ENCODE measurements around the gene AKT2. TPM values are rescaled to one million over a fixed set of nuclear protein-coding genes. Genes with fewer than 3 reads are reported as not detected.

Gene AKT2
- polyA plus RNA-seq, 2 of the 4 experiments (the other 2 are of a cell fraction): 136 to 159 TPM

DNA sequence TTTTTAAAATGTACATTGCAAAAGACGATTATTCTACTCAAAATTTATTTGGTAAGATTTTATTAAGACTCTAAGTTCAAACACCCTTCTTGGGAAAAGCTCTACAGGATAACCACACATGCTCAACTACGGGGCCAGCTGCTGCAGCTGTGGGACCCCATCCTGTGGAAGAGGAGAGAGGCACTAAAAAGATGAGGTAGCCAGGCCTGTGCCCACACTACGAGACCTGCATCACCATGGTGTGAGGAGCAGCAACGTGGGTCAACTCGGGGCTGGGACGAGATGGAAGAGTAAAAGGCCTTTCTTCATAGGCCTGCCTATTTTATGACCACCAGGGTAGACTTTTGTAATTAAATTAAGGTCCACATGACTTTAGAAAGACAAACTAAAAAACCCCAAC lies 54.1 kb downstream of the AKT2 start:
- Histone ChIP-seq H3K4me1 (peaks cover 38% of the 10 kb centered on the region), H3K27ac (peak overlapping the region; percentile 43 to 71; a peak in 3 of 6 replicates), H3K4me2 (peak overlapping the region; percentile 61; the same call in 2 of the 3 replicates), H3K4me3 (no peak overlapping the region), H3K9me3 (no peaks in the 10 kb centered on the region)
- ChIA-PET POLR2A (no interaction called here), CTCF (interaction anchor here (1.2 to 3.6 kb wide), 7 partner anchors 8 to 91 kb away, joined by 4 to 21 read pairs (median 8); partner anchors contain the start of gene TTC9B)
- TF ChIP-seq CHD2 (IDR thresholded peaks at IDR 0.05; ENCODE audit: low read length, partially characterized antibody) (no peak), MAZ (IDR thresholded peaks at IDR 0.05; ENCODE audit: borderline replicate concordance, low read depth, low read length) (no peak)
- WGBS (ENCODE audit: missing lambda C conversion rate): 94% methylated on average over 6 of the region's 6 CpGs
- no peak for ATAC-seq
- no peak for DNase-seq (ENCODE audit: low read depth in 1 of 2, low spot score in 1 of 2)
- peak; percentile 59 for FAIRE-seq

DNA sequence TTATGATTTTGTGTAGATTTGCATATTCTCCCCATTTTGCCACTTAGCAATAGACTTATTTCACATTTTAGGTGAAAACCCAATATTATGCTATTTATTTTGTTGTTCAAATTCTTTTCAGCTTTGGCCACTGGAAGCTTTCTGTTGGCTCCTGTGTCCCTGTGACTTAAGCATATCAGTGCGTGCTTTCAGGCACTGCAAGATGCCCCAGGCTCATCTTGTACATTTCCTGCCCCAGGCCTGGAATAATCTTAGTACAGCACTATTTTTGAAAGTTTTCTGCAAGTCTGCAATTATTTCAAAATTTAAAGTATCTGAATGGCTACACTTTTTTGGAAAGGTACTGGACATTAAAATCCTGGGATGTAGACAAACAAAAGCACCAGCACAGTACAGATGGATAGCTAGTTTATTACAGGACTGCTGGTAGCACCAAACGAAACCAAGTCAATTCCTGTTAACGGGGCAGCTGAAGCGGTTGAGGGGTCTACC lies 55.2 kb downstream of the AKT2 start:
- TF ChIP-seq FOSB (CRISPR knock-in tag; IDR thresholded peaks at IDR 0.05) (0 out of 2 replicates have a peak, but pooled peaks have one; percentile 56), JUNB (IDR thresholded peaks at IDR 0.05) (no peak), MAFK (IDR thresholded peaks at IDR 0.05; ENCODE audit: partially characterized antibody) (peak; percentile 83), FOSL2 (IDR thresholded peaks at IDR 0.05) (no peak), FOSL2 (CRISPR knock-in tag; IDR thresholded peaks at IDR 0.05) (no peak), KDM5A (IDR thresholded peaks at IDR 0.05) (no peak), HDAC2 (IDR thresholded peaks at IDR 0.05) (no peak), SREBF2 (IDR thresholded peaks at IDR 0.05) (no peak), POLR2AphosphoS2 (conservative IDR thresholded peaks at IDR 0.05; ENCODE audit: low read length) (no peak), RCOR1 (IDR thresholded peaks at IDR 0.05; ENCODE audit: low read depth, low read length) (no peak), MYC (IDR thresholded peaks at IDR 0.05; ENCODE audit: borderline replicate concordance, low read length) (no peak), RFX5 (IDR thresholded peaks at IDR 0.05) (no peak)
- TF ChIP-seq, protein P1, sequence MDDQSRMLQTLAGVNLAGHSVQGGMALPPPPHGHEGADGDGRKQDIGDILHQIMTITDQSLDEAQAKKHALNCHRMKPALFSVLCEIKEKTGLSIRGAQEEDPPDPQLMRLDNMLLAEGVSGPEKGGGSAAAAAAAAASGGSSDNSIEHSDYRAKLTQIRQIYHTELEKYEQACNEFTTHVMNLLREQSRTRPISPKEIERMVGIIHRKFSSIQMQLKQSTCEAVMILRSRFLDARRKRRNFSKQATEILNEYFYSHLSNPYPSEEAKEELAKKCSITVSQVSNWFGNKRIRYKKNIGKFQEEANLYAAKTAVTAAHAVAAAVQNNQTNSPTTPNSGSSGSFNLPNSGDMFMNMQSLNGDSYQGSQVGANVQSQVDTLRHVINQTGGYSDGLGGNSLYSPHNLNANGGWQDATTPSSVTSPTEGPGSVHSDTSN (IDR thresholded peaks at IDR 0.05): no peak
- TF ChIP-seq, protein P2, sequence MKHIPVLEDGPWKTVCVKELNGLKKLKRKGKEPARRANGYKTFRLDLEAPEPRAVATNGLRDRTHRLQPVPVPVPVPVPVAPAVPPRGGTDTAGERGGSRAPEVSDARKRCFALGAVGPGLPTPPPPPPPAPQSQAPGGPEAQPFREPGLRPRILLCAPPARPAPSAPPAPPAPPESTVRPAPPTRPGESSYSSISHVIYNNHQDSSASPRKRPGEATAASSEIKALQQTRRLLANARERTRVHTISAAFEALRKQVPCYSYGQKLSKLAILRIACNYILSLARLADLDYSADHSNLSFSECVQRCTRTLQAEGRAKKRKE (CRISPR knock-in tag; IDR thresholded peaks at IDR 0.05; ENCODE audit: low read depth): no peak
- DNase-seq (ENCODE audit: low read depth in 1 of 2, low spot score in 1 of 2) (no peak), FAIRE-seq (peak; percentile 84), ATAC-seq (no peak)
- ChIA-PET CTCF (interaction anchor here (0.6 to 3.6 kb wide), 11 partner anchors 7 to 437 kb away, joined by 3 to 21 read pairs (median 6); partner anchors contain the start of gene TTC9B), POLR2A (no interaction called here)
- WGBS (ENCODE audit: missing lambda C conversion rate): 90% methylated on average over 4 of the region's 4 CpGs
- Histone ChIP-seq H3K4me3 (no peak overlapping the region), H3K4me1 (peaks cover 38% of the 10 kb centered on the region), H3K4me2 (peak overlapping the region; percentile 5; the same call in 1 of the 3 replicates), H3K27ac (no peak overlapping the region), H3K9me3 (no peaks in the 10 kb centered on the region)

DNA sequence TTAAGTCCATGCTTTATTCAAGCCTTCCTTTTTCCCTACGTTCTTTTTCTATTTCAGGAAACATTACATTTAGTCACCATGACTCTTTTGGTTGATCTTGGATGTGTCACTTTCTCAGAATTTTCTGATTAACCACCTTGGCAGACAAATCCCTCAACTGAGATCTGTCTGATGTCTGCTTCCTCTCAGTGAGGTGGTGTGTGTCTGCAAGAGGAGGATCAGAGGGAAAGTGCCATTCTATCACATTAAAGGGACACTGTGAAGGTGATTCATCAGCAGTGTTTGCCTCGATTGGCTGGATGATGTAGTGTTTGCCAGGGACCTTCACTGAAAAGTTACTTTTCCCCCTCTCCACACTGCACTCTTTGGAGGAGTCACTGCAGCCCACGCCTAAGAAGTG lies 55.7 kb downstream of the AKT2 start:
- WGBS (ENCODE audit: missing lambda C conversion rate): 15% methylated on average over 3 of the region's 3 CpGs
- H3K4me2 ChIP-seq: peak overlapping the region; percentile 5; the same call in 1 of the 3 replicates
- peak in 1 of 2 experiments; percentile 3; a peak in 3 of 6 replicates for ATAC-seq

More for the DNA sequence above, 55.7 kb downstream of the AKT2 start:
- Histone ChIP-seq H3K4me3 (no peak overlapping the region), H3K9me3 (no peaks in the 10 kb centered on the region), H3K27ac (no peak overlapping the region), H3K4me1 (peaks cover 38% of the 10 kb centered on the region)
- CTCF ChIA-PET: interaction anchor here (0.6 to 3.6 kb wide), 9 partner anchors 8 to 90 kb away, joined by 3 to 37 read pairs (median 7); partner anchors contain the start of gene TTC9B
- FAIRE-seq (peak; percentile 82), DNase-seq (ENCODE audit: low read depth in 1 of 2, low spot score in 1 of 2) (peak in 1 of 2 experiments; percentile 47)
- POLR2A ChIA-PET: no interaction called here
- TF ChIP-seq FOSL2 (IDR thresholded peaks at IDR 0.05) (no peak), FOSL2 (CRISPR knock-in tag; IDR thresholded peaks at IDR 0.05) (0 out of 2 replicates have a peak, but pooled peaks have one; percentile 31)
- TF ChIP-seq, protein P3, sequence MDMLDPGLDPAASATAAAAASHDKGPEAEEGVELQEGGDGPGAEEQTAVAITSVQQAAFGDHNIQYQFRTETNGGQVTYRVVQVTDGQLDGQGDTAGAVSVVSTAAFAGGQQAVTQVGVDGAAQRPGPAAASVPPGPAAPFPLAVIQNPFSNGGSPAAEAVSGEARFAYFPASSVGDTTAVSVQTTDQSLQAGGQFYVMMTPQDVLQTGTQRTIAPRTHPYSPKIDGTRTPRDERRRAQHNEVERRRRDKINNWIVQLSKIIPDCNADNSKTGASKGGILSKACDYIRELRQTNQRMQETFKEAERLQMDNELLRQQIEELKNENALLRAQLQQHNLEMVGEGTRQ (IDR thresholded peaks at IDR 0.05): no peak
